ENCODE data around the gene ZNF417.
A peak's percentile ranks its signal among the peaks of the same experiment; 100 is the strongest.
"Not testable (repeated sequence)": the region's sequence is repeated elsewhere in the genome, so short reads cannot be mapped to it uniquely, and the experiment has no call there.

Gene ZNF417

DNA sequence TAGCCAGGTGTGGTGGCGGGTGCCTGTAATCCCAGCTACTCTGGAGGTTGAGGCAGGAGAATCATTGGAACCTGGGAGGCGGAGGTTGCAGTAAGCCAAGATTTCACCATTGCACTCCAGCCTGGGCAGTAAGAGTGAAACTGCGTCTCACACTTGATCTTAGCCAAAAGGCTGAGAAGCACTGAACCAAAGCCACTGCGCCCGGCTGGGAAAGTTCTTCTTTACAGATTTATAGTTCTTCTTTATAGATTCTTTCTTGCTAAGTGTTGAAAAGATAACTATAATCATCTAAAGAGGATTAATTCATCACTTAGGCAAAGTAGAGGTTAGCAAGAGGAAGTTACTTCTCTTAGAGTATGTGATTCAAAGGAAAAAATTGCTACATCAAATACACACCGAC, 11.1 kb downstream of the ZNF417 start:
- Histone ChIP-seq H3K9me3 (no peaks in the 10 kb centered on the region), H3K27me3 (no peaks in the 10 kb centered on the region), H3K36me3 (peaks cover 28% of the 10 kb centered on the region), H3K4me1 (ENCODE audit: control insufficient read depth in 1 of 2, insufficient read depth in 1 of 2, low read depth in 1 of 2, low read length in 1 of 2) (no peaks in the 10 kb centered on the region), H3K27ac (no peak overlapping the region), H3K4me3 (ENCODE audit: low read depth in 1 of 2, low read length in 1 of 2) (no peak overlapping the region)
- TF ChIP-seq, protein P1, sequence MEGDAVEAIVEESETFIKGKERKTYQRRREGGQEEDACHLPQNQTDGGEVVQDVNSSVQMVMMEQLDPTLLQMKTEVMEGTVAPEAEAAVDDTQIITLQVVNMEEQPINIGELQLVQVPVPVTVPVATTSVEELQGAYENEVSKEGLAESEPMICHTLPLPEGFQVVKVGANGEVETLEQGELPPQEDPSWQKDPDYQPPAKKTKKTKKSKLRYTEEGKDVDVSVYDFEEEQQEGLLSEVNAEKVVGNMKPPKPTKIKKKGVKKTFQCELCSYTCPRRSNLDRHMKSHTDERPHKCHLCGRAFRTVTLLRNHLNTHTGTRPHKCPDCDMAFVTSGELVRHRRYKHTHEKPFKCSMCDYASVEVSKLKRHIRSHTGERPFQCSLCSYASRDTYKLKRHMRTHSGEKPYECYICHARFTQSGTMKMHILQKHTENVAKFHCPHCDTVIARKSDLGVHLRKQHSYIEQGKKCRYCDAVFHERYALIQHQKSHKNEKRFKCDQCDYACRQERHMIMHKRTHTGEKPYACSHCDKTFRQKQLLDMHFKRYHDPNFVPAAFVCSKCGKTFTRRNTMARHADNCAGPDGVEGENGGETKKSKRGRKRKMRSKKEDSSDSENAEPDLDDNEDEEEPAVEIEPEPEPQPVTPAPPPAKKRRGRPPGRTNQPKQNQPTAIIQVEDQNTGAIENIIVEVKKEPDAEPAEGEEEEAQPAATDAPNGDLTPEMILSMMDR (IDR thresholded peaks at IDR 0.05), result no peak

DNA sequence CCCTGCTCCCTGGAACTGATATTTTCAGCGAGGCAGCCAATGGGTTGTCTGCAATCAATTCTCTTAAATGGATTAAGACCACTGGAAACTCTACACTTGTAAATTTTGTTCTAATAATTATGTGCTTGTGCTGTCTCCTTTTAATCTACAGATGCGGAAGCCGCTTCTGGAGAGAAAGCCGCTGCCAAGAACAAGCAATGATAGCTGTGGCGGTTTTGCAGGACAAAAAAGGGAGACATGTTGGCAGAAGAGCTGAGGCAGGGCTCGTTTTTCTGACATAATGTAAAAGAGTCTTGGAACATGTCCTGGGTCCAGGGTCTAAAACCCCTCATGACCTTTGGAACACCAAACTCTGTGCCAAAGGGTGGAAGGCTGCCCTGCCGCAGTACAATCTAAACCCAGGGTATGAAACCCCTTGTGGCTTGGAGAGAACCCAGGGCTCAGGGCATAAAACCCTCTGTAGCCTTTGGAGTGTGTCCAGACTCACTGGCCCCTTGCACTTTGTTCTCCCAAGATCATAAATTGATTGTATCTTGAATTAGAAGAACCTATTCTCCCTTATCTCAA, 12.7 kb downstream of the ZNF417 start:
- no peaks in the 10 kb centered on the region for H3K27me3 ChIP-seq
- no peaks in the 10 kb centered on the region for H3K9me3 ChIP-seq
- H3K4me3 ChIP-seq (ENCODE audit: low read depth in 1 of 2, low read length in 1 of 2), result no peak overlapping the region
- no peaks in the 10 kb centered on the region for H3K4me1 ChIP-seq (ENCODE audit: control insufficient read depth in 1 of 2, insufficient read depth in 1 of 2, low read depth in 1 of 2, low read length in 1 of 2)
- peaks cover 18% of the 10 kb centered on the region for H3K36me3 ChIP-seq
- TF ChIP-seq, protein P1 (IDR thresholded peaks at IDR 0.05), result no peak
- no peak overlapping the region for H3K27ac ChIP-seq

GRCh38 chr19:57900311-57900710, 16.1 kb downstream of the ZNF417 start:
- Histone ChIP-seq H3K27me3 (no peaks in the 10 kb centered on the region), H3K4me3 (ENCODE audit: low read depth in 1 of 2, low read length in 1 of 2) (no peak overlapping the region)
- TF ChIP-seq, protein P1 (IDR thresholded peaks at IDR 0.05), result no peak

DNA sequence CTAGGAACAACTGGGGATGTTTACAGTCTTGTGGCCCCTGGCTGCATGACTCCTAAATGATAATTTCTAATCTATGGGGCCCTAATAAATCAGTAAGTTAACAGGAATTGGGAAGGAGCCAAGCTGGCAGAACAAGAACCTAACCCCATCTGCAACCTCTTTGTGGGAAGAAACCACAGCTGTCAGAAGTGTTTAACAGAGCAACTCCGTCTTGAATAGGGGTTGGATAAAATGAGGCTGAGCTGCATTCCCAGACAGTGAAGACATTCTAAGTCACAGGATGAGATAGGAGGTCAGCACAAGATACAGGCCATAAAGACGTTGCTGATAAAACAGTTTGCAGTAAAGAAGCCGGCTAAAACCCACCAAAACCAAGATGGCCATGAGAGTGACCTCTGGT, 25.7 kb downstream of the ZNF417 start:
- H3K27ac ChIP-seq; H3K9me3 ChIP-seq; H3K36me3 ChIP-seq; H3K27me3 ChIP-seq; H3K4me3 ChIP-seq (ENCODE audit: low read depth in 1 of 2, low read length in 1 of 2): not testable (repeated sequence)
- peaks cover 7 to 15% of the 10 kb centered on the region in 2 experiments for H3K4me1 ChIP-seq (ENCODE audit: control insufficient read depth in 1 of 2, insufficient read depth in 1 of 2, low read depth in 1 of 2, low read length in 1 of 2)

More at GRCh38 chr19:57900311-57900710, 16.1 kb downstream of the ZNF417 start:
- H3K4me1 ChIP-seq (ENCODE audit: control insufficient read depth in 1 of 2, insufficient read depth in 1 of 2, low read depth in 1 of 2, low read length in 1 of 2), result peaks cover 18 to 22% of the 10 kb centered on the region in 2 experiments
- H3K27ac ChIP-seq, result no peak overlapping the region
- H3K36me3 ChIP-seq, result no peaks in the 10 kb centered on the region
- no peaks in the 10 kb centered on the region for H3K9me3 ChIP-seq

GRCh38 chr19:57888560-57889231, 27.7 kb downstream of the ZNF417 start, which contains the start of gene ZNF814:
ZNF814 (minus strand) TSS chr19:57889037; CDS start chr19:57888802, 235 bp downstream.
- Histone ChIP-seq H3K4me3 (ENCODE audit: low read depth in 1 of 2, low read length in 1 of 2) (peak within 1 kb of the TSS; percentile 52 to 85), H3K36me3 (no peaks in the 10 kb centered on the region), H3K27me3 (no peaks in the 10 kb centered on the region), H3K4me1 (ENCODE audit: control insufficient read depth in 1 of 2, insufficient read depth in 1 of 2, low read depth in 1 of 2, low read length in 1 of 2) (peaks cover 7 to 15% of the 10 kb centered on the region in 2 experiments), H3K27ac (no peak within 1 kb of the TSS), H3K9me3 (no peaks in the 10 kb centered on the region)
- TF ChIP-seq, protein P1 (IDR thresholded peaks at IDR 0.05), result peak; percentile 27

- TF ChIP-seq, protein P1 (IDR thresholded peaks at IDR 0.05), result no peak
- H3K4me1 ChIP-seq (ENCODE audit: control insufficient read depth in 1 of 2, insufficient read depth in 1 of 2, low read depth in 1 of 2, low read length in 1 of 2), result peaks cover 7 to 15% of the 10 kb centered on the region in 2 experiments
- no peaks in the 10 kb centered on the region for H3K36me3 ChIP-seq
- no peaks in the 10 kb centered on the region for H3K9me3 ChIP-seq
- H3K27ac ChIP-seq, result no peak overlapping the region
- H3K27me3 ChIP-seq, result no peaks in the 10 kb centered on the region
- peak overlapping the region; percentile 52 to 85 for H3K4me3 ChIP-seq (ENCODE audit: low read depth in 1 of 2, low read length in 1 of 2)
Observed at GRCh38 chr19:57888107-57888559, 28.3 kb downstream of the ZNF417 start.
